H1 (cell line): ENCODE data around the gene ZDHHC17. TPM values are rescaled to one million over a fixed set of nuclear protein-coding genes. Genes with fewer than 3 reads are reported as not detected.

ENCODE experiments used
- CTCF ChIA-PET: fragments of 300-600 bp; sonication (Branson Sonifier 250); formaldehyde crosslinking; loops from one replicate; lab custom pipeline; 2021; ENCODE audit not compliant: partially characterized antibody; lab: Charles Lee
- POLR2A ChIA-PET: fragments of 300-600 bp; sonication (Branson Sonifier 250); formaldehyde crosslinking; loops from one replicate; lab custom pipeline; 2021; ENCODE audit warnings: inconsistent platforms; ENCODE audit not compliant: partially characterized antibody; lab: Charles Lee
- DNase-seq, 2 experiments: peaks; one replicate each; pipeline versions ENCODE4 v3.0.0 to v3.0.0-alpha.2; 2010 to 2022; ENCODE audit warnings: low spot score in 2 of 2, low read depth in 1 of 2, mixed read lengths in 1 of 2
- FAIRE-seq: peaks from 2 replicates; lab custom pipeline; 2011; peaks lifted over from hg19 to GRCh38; lab: Jason Lieb, UNC
- H2AFZ ChIP-seq: 2 replicates; pipeline ENCODE4 v1.8.1; 2012; ENCODE audit warnings: low read length, inconsistent platforms
- H2AK5ac ChIP-seq: 2 replicates; pipeline ENCODE4 v1.6.1; 2013; ENCODE audit warnings: low read depth, low read length
- H2BK120ac ChIP-seq: replicated peaks from 2 replicates; pipeline ENCODE3; 2013; ENCODE audit warnings: low read depth, low read length, inconsistent platforms
- H2BK12ac ChIP-seq: 2 replicates; pipeline ENCODE4 v1.6.1; 2013; ENCODE audit warnings: low read depth, low read length
- H2BK15ac ChIP-seq: 2 replicates; pipeline ENCODE4 v1.6.1; 2013; ENCODE audit warnings: low read length
- H2BK20ac ChIP-seq: 2 replicates; pipeline ENCODE4 v1.6.1; 2013; ENCODE audit warnings: low read length
- H2BK5ac ChIP-seq: 2 replicates; pipeline ENCODE4 v1.6.1; 2013; ENCODE audit warnings: low read depth, low read length
- H3K14ac ChIP-seq: 2 replicates; pipeline ENCODE4 v1.6.1; 2013; ENCODE audit warnings: inconsistent platforms; ENCODE audit not compliant: insufficient read length
- H3K18ac ChIP-seq: 2 replicates; pipeline ENCODE4 v1.6.1; 2013; ENCODE audit warnings: low read length; ENCODE audit errors: extremely low read depth
- H3K23ac ChIP-seq: 2 replicates; pipeline ENCODE4 v1.6.1; 2013; ENCODE audit warnings: inconsistent platforms; ENCODE audit not compliant: insufficient read length
- H3K23me2 ChIP-seq: 2 replicates; pipeline ENCODE4 v1.6.1; 2013; ENCODE audit warnings: low read depth, low read length
- H3K27ac ChIP-seq: 2 replicates; pipeline ENCODE4 v1.6.1; 2011; ENCODE audit warnings: low read depth, low read length, inconsistent platforms
- H3K27me3 ChIP-seq, 4 experiments: replicated peaks in 1 of 4; 1 replicate in 1 of 4; 2 replicates in 3 of 4; pipeline versions ENCODE4 v1.6.1 to v1.8.1; 2011 to 2013; ENCODE audit warnings: low read length in 3 of 4, mild to moderate bottlenecking in 3 of 4, inconsistent platforms in 2 of 4, mixed read lengths in 2 of 4, moderate library complexity in 1 of 4; ENCODE audit not compliant: control insufficient read depth in 3 of 4, insufficient read depth in 3 of 4; ENCODE audit errors: extremely low read depth in 1 of 4
- H3K36me3 ChIP-seq, 4 experiments: 2 replicates each; pipeline versions ENCODE4 v1.6.1 to v1.8.1; 2011 to 2013; ENCODE audit warnings: mild to moderate bottlenecking in 4 of 4, low read length in 3 of 4, moderate library complexity in 2 of 4, control low read depth in 1 of 4, inconsistent platforms in 1 of 4; ENCODE audit not compliant: insufficient read depth in 4 of 4, control insufficient read depth in 2 of 4
- H3K4ac ChIP-seq: replicated peaks from 2 replicates; pipeline ENCODE3; 2013; ENCODE audit warnings: low read length, low read depth, mixed read lengths, inconsistent platforms; ENCODE audit not compliant: insufficient read length
- H3K4me1 ChIP-seq, 4 experiments: replicated peaks in 1 of 4; 1 replicate in 1 of 4; 2 replicates in 3 of 4; pipeline versions ENCODE4 v1.6.1 to v1.8.1; 2011 to 2013; ENCODE audit warnings: low read length in 3 of 4, inconsistent platforms in 2 of 4, mixed read lengths in 1 of 4; ENCODE audit not compliant: insufficient read depth in 4 of 4, control insufficient read depth in 3 of 4
- H3K4me2 ChIP-seq, 2 experiments: 2 replicates each; pipeline versions ENCODE4 v1.6.1 to v1.8.1; 2011 to 2013; ENCODE audit warnings: low read depth in 2 of 2, low read length in 2 of 2, control low read depth in 1 of 2, inconsistent platforms in 1 of 2, mild to moderate bottlenecking in 1 of 2; ENCODE audit not compliant: insufficient read depth in 1 of 2
- H3K4me3 ChIP-seq, 4 experiments: fragments of 200-600, 300-600 bp in 1 of 4; sonication (generic), shearing (Covaris generic), sonication (Bioruptor Twin) in 1 of 4; 2 replicates each; pipeline versions ENCODE4 v1.5.1 to v1.8.1; 2011 to 2016; ENCODE audit warnings: low read length in 4 of 4, low read depth in 3 of 4, control low read depth in 2 of 4, inconsistent platforms in 2 of 4, mild to moderate bottlenecking in 2 of 4, mixed read lengths in 1 of 4, moderate library complexity in 1 of 4; ENCODE audit not compliant: insufficient read depth in 2 of 4; ENCODE audit errors: extremely low read depth in 1 of 4
- H3K56ac ChIP-seq: replicated peaks from 2 replicates; pipeline ENCODE3; 2013; ENCODE audit warnings: low read depth, mild to moderate bottlenecking, mixed read lengths, low read length, inconsistent platforms; ENCODE audit not compliant: insufficient read length
- H3K79me1 ChIP-seq: 2 replicates; pipeline ENCODE4 v1.6.1; 2013; ENCODE audit warnings: low read depth, low read length, control low read depth
- H3K79me2 ChIP-seq, 2 experiments: 2 replicates each; pipeline versions ENCODE4 v1.6.1 to v1.8.1; 2012 to 2013; ENCODE audit warnings: low read length in 2 of 2, mild to moderate bottlenecking in 2 of 2, inconsistent platforms in 1 of 2; ENCODE audit not compliant: insufficient read depth in 2 of 2, control insufficient read depth in 1 of 2
- H3K9ac ChIP-seq, 4 experiments: replicated peaks in 1 of 4; 1 replicate in 1 of 4; 2 replicates in 3 of 4; pipeline versions ENCODE4 v1.6.1 to v1.8.1; 2011 to 2013; ENCODE audit warnings: low read depth in 3 of 4, low read length in 3 of 4, control low read depth in 2 of 4, mild to moderate bottlenecking in 2 of 4, moderate library complexity in 2 of 4, inconsistent platforms in 1 of 4; ENCODE audit errors: extremely low read depth in 1 of 4
- H3K9me3 ChIP-seq, 2 experiments: 2 replicates each; pipeline versions ENCODE4 v1.6.1 to v1.8.1; 2012 to 2013; ENCODE audit warnings: mild to moderate bottlenecking in 2 of 2, moderate library complexity in 2 of 2, control low read depth in 1 of 2, inconsistent platforms in 1 of 2, low read depth in 1 of 2, low read length in 1 of 2, mixed read lengths in 1 of 2; ENCODE audit not compliant: insufficient read depth in 2 of 2
- H4K20me1 ChIP-seq, 2 experiments: replicated peaks in 1 of 2; 2 replicates each; pipeline versions ENCODE3 to v1.8.1; 2011 to 2013; ENCODE audit warnings: inconsistent platforms in 2 of 2, low read length in 2 of 2, mild to moderate bottlenecking in 1 of 2; ENCODE audit not compliant: insufficient read depth in 2 of 2, control insufficient read depth in 1 of 2
- H4K5ac ChIP-seq: 2 replicates; pipeline ENCODE4 v1.6.1; 2013; ENCODE audit warnings: low read length, low read depth, mixed read lengths, inconsistent platforms; ENCODE audit not compliant: insufficient read length
- H4K8ac ChIP-seq: 2 replicates; pipeline ENCODE4 v1.8.0; 2013; ENCODE audit warnings: mild to moderate bottlenecking, moderate library complexity, low read length, inconsistent platforms; ENCODE audit not compliant: insufficient read depth; ENCODE audit errors: extremely low read depth
- H4K91ac ChIP-seq: replicated peaks from 2 replicates; pipeline ENCODE3; 2013; ENCODE audit warnings: low read length, mixed read lengths, inconsistent platforms; ENCODE audit not compliant: insufficient read length
- ASH2L ChIP-seq: fragments of 200-600, 300-600 bp; sonication (generic); IDR thresholded peaks from one replicate; pipeline ENCODE4 v1.7.1; 2017; ENCODE audit warnings: low read length
- HDAC6 ChIP-seq: IDR thresholded peaks from one replicate; pipeline ENCODE4 v1.7.1; 2012; ENCODE audit warnings: low read depth, mild to moderate bottlenecking, inconsistent platforms, low read length, moderate library complexity
- NANOG ChIP-seq: IDR thresholded peaks from 2 replicates; pipeline ENCODE4 v1.6.1; 2011; ENCODE audit warnings: low read length, low read depth, mild to moderate bottlenecking, inconsistent platforms; ENCODE audit not compliant: insufficient read depth, poor library complexity, severe bottlenecking
- POU5F1 ChIP-seq: IDR thresholded peaks from 2 replicates; pipeline ENCODE4 v1.6.1; 2011; ENCODE audit warnings: low read depth, mild to moderate bottlenecking, low read length, moderate library complexity
- WGBS, 2 experiments: shearing (Covaris generic) in 1 of 2; methylation state at CpG; one replicate each; pipeline versions ENCODE4 v1.1.6 to v1.1.7; 2013 to 2015; ENCODE audit warnings: low lambda C conversion rate in 2 of 2, mixed read lengths in 2 of 2, inconsistent platforms in 1 of 2, low coverage in 1 of 2, missing lambda C conversion rate in 1 of 2; ENCODE audit not compliant: insufficient replicate concordance in 2 of 2, insufficient coverage in 1 of 2, insufficient read length in 1 of 2; ENCODE audit errors: extremely low coverage in 1 of 2, missing lambda C conversion rate in 1 of 2; 5-methylcytosine and 5-hydroxymethylcytosine counted together
- polyA plus RNA-seq, 7 experiments: library from polyadenylated mRNA; depleted of rRNA in 3 of 7; stranded (reverse) in 5 of 7; unstranded in 2 of 7; fragments of >200 nt in 5 of 7; fragments of 200-250 nt in 2 of 7; gene quantifications; 1 replicate in 5 of 7; 2 replicates in 1 of 7; 4 replicates in 1 of 7; pipeline versions ENCODE4 v1.2.1 to v1.2.3, GENCODE V29; 2011 to 2013; ENCODE audit warnings: missing spikeins in 2 of 7, mixed read lengths in 2 of 7
- total RNA-seq: library from RNA; stranded (reverse); fragmentation: NEBNext Ultra II Directional; extraction: Animal tissue kit (Norgen Biotek cat#: 25700); gene quantifications from 2 replicates; pipeline ENCODE4 v1.2.1, GENCODE V29; 2021

Gene ZDHHC17
- total and polyA plus RNA-seq, 2 of the 8 experiments (the other 6 are each of a cell fraction or from before 2014, with no cell fraction given), result 27.6 to 28.9 TPM

GRCh38 chr12:76891609-76892008 is 127.7 kb downstream of the ZDHHC17 start:
- no peak overlapping the region for H4K8ac ChIP-seq
- no peaks in the 10 kb centered on the region for H3K23me2 ChIP-seq
- no peak overlapping the region for H2BK15ac ChIP-seq
- H3K14ac ChIP-seq, result no peak overlapping the region
- no peaks in the 10 kb centered on the region for H3K79me2 ChIP-seq
- no peak overlapping the region for H2BK5ac ChIP-seq
- no peak overlapping the region for H2BK12ac ChIP-seq
- no peak overlapping the region for H2BK20ac ChIP-seq
- POLR2A ChIA-PET, result interaction anchor here (0.6 to 1.3 kb wide), 4 partner anchors 8 to 105 kb away, joined by 3 read pairs; partner anchors contain the start of gene CSRP2
- H3K4me2 ChIP-seq, result no peak overlapping the region
- no peak overlapping the region for H2AK5ac ChIP-seq
- H3K9ac ChIP-seq, result no peak overlapping the region
- no peaks in the 10 kb centered on the region for H3K27me3 ChIP-seq
- H4K5ac ChIP-seq, result no peak overlapping the region
- no peak overlapping the region for H3K27ac ChIP-seq
- TF ChIP-seq ASH2L (no peak), HDAC6 (no peak), NANOG (no peak), POU5F1 (no peak)
- TF ChIP-seq, all 59 proteins: peak for 0
- Histone ChIP-seq H4K91ac (no peak overlapping the region), H3K4me1 (peaks cover 0 to 4% (median under 1%) of the 10 kb centered on the region in 4 experiments; a peak in 1 of 7 replicates), H3K4me3 (no peak overlapping the region), H3K56ac (no peak overlapping the region), H3K4ac (no peak overlapping the region), H3K23ac (no peak overlapping the region), H2BK120ac (no peak overlapping the region), H3K18ac (no peak overlapping the region), H4K20me1 (no peaks in the 10 kb centered on the region), H3K9me3 (no peaks in the 10 kb centered on the region), H3K36me3 (no peaks in the 10 kb centered on the region), H3K79me1 (no peaks in the 10 kb centered on the region), H2AFZ (no peak overlapping the region)
- CTCF ChIA-PET, result interaction anchor here (1.1 to 2.2 kb wide), 6 partner anchors 9 to 96 kb away, joined by 3 to 7 read pairs (median 4); partner anchors contain the start of gene CSRP2
- FAIRE-seq (no peak), DNase-seq (no peak)
- WGBS, 2 experiments, result 89% methylated on average over 3 of the region's 3 CpGs; no CpG with 5 or more reads in 1 of the 2 experiments
